ENCODE results near the gene RAB36. TPM values are rescaled to one million over a fixed set of nuclear protein-coding genes. Genes with fewer than 3 reads are reported as not detected.

RAB36 gene
- total and polyA plus RNA-seq, 4 donors: 0.22 to 0.56 (median 0.37) TPM

GRCh38 chr22:23192133-23192532 lies 46.9 kb downstream of the RAB36 start (continued):
- TF ChIP-seq ZBTB33 (IDR thresholded peaks at IDR 0.05) (no peak), RAD21 (IDR thresholded peaks at IDR 0.05) (no peak), MAX (IDR thresholded peaks at IDR 0.05) (no peak), HNF4A (conservative IDR thresholded peaks at IDR 0.05) (no peak), HNF4G (IDR thresholded peaks at IDR 0.05) (no peak), RXRA (IDR thresholded peaks at IDR 0.05) (no peak), FOXA2 (IDR thresholded peaks at IDR 0.05) (no peak)

- H3K4me1 ChIP-seq (ENCODE audit: control insufficient read depth in 4 of 4, insufficient read depth in 4 of 4, low read length in 3 of 4): no peaks in the 10 kb centered on the region
- H3K4me3 ChIP-seq (ENCODE audit: low read depth in 1 of 3, low read length in 3 of 3): no peak overlapping the region
- no peak overlapping the region for H3K27ac ChIP-seq (ENCODE audit: low read depth in 1 of 2, low read length in 2 of 2)
- DNase-seq (ENCODE audit: low spot score): no peak
- H3K9me3 ChIP-seq (ENCODE audit: control insufficient read depth in 4 of 4, low read length in 3 of 4): no peaks in the 10 kb centered on the region
- no peak for TF ChIP-seq YY1 (IDR thresholded peaks at IDR 0.05)
- no peak for TF ChIP-seq CTCF (IDR thresholded peaks at IDR 0.05; ENCODE audit: low read depth, low read length, missing input control)
- TF ChIP-seq TAF1 (conservative IDR thresholded peaks at IDR 0.05): no peak
- no peak for TF ChIP-seq SP1 (IDR thresholded peaks at IDR 0.05)
- no peaks in the 10 kb centered on the region for H3K27me3 ChIP-seq (ENCODE audit: control insufficient read depth in 4 of 4, insufficient read depth in 4 of 4, low read length in 3 of 4)
- no peaks in the 10 kb centered on the region for H3K36me3 ChIP-seq (ENCODE audit: control insufficient read depth in 4 of 4, insufficient read depth in 3 of 4, low read depth in 1 of 4, low read length in 3 of 4)
- H3K9ac ChIP-seq (ENCODE audit: low read depth in 1 of 2, low read length in 2 of 2): no peak overlapping the region
- WGBS: 96% methylated on average over 4 of the region's 4 CpGs
Measured at GRCh38 chr22:23192558-23192957, 47.3 kb downstream of the RAB36 start.

GRCh38 chr22:23193196-23193827 lies 48.0 kb downstream of the RAB36 start:
- WGBS: 97% methylated on average over 5 of the region's 5 CpGs
- Histone ChIP-seq H3K27ac (ENCODE audit: low read depth in 1 of 2, low read length in 2 of 2) (no peak overlapping the region), H3K4me3 (ENCODE audit: low read depth in 1 of 3, low read length in 3 of 3) (no peak overlapping the region), H3K9me3 (ENCODE audit: control insufficient read depth in 4 of 4, low read length in 3 of 4) (no peaks in the 10 kb centered on the region), H3K36me3 (ENCODE audit: control insufficient read depth in 4 of 4, insufficient read depth in 3 of 4, low read depth in 1 of 4, low read length in 3 of 4) (no peaks in the 10 kb centered on the region), H3K4me1 (ENCODE audit: control insufficient read depth in 4 of 4, insufficient read depth in 4 of 4, low read length in 3 of 4) (no peaks in the 10 kb centered on the region), H3K9ac (ENCODE audit: low read depth in 1 of 2, low read length in 2 of 2) (no peak overlapping the region), H3K27me3 (ENCODE audit: control insufficient read depth in 4 of 4, insufficient read depth in 4 of 4, low read length in 3 of 4) (no peaks in the 10 kb centered on the region)
- DNase-seq (ENCODE audit: low spot score): no peak
- no peak for TF ChIP-seq ATF3 (IDR thresholded peaks at IDR 0.05)
- TF ChIP-seq YY1 (IDR thresholded peaks at IDR 0.05): no peak
- no peak for TF ChIP-seq EGR1 (IDR thresholded peaks at IDR 0.05; ENCODE audit: low read depth in 2 of 2)
- TF ChIP-seq CTCF (IDR thresholded peaks at IDR 0.05; ENCODE audit: low read depth, low read length, missing input control): no peak
- no peak for TF ChIP-seq FOXA1 (IDR thresholded peaks at IDR 0.05)
- TF ChIP-seq RXRA (IDR thresholded peaks at IDR 0.05): no peak
- no peak for TF ChIP-seq HNF4G (IDR thresholded peaks at IDR 0.05)
- no peak for TF ChIP-seq GABPA (IDR thresholded peaks at IDR 0.05 in 1 of 2, conservative IDR thresholded peaks at IDR 0.05 in 1 of 2)
- TF ChIP-seq SP1 (IDR thresholded peaks at IDR 0.05): no peak
- TF ChIP-seq ZBTB33 (IDR thresholded peaks at IDR 0.05): no peak
- TF ChIP-seq HNF4A (conservative IDR thresholded peaks at IDR 0.05): no peak
- TF ChIP-seq REST (IDR thresholded peaks at IDR 0.05): no peak
- no peak for TF ChIP-seq JUND (IDR thresholded peaks at IDR 0.05)
- no peak for TF ChIP-seq TAF1 (conservative IDR thresholded peaks at IDR 0.05)
- TF ChIP-seq FOXA2 (IDR thresholded peaks at IDR 0.05): no peak
- TF ChIP-seq RAD21 (IDR thresholded peaks at IDR 0.05): no peak

Data from liver (tissue), 9 donors.